ENCODE data around the gene HIC2. TPM values are rescaled to one million over a fixed set of nuclear protein-coding genes. Genes with fewer than 3 reads are reported as not detected.

Gene HIC2
- total and polyA plus RNA-seq, 9 of the 15 experiments (the other 6 are each of a cell fraction or from before 2014, with no cell fraction given): 1.7 to 117 (median 35.5) TPM

DNA sequence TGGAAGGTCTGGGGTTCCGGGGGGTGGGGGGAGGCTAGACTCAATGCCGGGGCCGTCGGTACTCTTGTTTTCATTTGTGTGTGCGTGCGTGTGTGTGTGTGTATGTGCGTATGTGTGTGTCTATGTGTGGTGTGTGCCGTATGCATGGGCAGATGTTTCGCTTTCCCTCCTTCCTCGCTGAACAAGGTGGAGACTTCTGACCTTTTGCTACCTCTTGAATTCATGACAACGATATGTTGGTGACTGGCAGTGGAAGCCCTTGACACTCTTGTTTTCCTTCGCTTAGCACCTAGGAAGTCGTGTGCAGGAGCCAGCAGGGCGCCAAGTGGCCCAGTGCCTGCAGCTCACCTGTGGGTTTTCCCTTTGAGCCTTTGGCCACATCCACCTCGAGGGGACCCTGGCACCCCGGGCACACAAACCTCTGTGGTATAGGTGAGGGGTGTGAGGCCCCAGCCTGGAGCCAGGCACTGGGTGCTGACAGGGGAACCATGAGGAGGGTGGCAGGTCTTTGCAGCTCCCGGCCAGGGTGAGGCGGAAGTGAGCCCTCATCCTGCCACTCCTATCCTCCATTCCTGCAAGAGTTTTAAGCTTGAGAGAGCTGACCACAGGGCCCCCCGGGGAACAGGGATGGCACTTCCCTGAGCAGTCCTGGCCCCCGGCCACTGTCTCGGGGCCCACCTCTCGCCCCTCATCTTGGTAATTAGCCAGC lies 30.7 kb downstream of the HIC2 start (continued):
- TF ChIP-seq ZNF766 (CRISPR knock-in tag; conservative IDR thresholded peaks at IDR 0.05) (no peak), POLR2G (IDR thresholded peaks at IDR 0.05; ENCODE audit: low read depth, low read length) (peak; percentile 67), SMAD4 (CRISPR knock-in tag; conservative IDR thresholded peaks at IDR 0.05) (no peak)
- TF ChIP-seq, protein P1, sequence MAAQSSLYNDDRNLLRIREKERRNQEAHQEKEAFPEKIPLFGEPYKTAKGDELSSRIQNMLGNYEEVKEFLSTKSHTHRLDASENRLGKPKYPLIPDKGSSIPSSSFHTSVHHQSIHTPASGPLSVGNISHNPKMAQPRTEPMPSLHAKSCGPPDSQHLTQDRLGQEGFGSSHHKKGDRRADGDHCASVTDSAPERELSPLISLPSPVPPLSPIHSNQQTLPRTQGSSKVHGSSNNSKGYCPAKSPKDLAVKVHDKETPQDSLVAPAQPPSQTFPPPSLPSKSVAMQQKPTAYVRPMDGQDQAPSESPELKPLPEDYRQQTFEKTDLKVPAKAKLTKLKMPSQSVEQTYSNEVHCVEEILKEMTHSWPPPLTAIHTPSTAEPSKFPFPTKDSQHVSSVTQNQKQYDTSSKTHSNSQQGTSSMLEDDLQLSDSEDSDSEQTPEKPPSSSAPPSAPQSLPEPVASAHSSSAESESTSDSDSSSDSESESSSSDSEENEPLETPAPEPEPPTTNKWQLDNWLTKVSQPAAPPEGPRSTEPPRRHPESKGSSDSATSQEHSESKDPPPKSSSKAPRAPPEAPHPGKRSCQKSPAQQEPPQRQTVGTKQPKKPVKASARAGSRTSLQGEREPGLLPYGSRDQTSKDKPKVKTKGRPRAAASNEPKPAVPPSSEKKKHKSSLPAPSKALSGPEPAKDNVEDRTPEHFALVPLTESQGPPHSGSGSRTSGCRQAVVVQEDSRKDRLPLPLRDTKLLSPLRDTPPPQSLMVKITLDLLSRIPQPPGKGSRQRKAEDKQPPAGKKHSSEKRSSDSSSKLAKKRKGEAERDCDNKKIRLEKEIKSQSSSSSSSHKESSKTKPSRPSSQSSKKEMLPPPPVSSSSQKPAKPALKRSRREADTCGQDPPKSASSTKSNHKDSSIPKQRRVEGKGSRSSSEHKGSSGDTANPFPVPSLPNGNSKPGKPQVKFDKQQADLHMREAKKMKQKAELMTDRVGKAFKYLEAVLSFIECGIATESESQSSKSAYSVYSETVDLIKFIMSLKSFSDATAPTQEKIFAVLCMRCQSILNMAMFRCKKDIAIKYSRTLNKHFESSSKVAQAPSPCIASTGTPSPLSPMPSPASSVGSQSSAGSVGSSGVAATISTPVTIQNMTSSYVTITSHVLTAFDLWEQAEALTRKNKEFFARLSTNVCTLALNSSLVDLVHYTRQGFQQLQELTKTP (IDR thresholded peaks at IDR 0.05; ENCODE audit: low read depth in 1 of 2, partially characterized antibody in 2 of 2): no peak

All from K562 (cell line).